ENCODE results near the gene MFSD6L.

DNA sequence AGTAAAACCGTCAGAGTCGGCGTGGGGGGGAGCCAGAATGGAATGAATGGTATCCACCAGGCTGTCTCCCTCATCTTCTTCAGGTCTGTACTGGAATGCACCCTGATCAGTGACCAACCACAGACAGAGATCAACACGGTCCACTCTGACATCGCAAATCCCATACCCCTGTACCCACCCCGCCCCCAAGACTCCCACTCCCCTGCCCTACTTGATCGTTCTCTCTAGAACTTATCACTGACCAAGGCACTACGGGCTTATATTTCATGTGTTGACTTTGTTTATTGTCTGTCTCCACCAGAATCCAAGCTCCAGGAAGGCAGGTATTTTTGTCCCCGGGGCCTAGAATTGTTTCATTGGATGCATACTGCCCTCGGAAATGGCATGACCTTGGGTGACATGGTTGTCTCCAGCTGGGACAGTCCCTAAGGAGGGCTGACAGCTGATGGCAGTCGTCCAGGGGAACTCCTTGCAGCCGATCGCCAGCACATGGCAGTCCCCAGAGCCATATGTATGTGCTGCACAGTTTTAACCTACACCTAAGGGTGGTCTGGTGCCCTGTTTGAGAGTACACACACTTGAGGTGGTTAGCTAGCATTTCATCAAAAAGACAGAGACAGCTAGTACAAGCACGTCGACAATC lies 526 bp upstream of the MFSD6L start:
- TF ChIP-seq, protein P1, sequence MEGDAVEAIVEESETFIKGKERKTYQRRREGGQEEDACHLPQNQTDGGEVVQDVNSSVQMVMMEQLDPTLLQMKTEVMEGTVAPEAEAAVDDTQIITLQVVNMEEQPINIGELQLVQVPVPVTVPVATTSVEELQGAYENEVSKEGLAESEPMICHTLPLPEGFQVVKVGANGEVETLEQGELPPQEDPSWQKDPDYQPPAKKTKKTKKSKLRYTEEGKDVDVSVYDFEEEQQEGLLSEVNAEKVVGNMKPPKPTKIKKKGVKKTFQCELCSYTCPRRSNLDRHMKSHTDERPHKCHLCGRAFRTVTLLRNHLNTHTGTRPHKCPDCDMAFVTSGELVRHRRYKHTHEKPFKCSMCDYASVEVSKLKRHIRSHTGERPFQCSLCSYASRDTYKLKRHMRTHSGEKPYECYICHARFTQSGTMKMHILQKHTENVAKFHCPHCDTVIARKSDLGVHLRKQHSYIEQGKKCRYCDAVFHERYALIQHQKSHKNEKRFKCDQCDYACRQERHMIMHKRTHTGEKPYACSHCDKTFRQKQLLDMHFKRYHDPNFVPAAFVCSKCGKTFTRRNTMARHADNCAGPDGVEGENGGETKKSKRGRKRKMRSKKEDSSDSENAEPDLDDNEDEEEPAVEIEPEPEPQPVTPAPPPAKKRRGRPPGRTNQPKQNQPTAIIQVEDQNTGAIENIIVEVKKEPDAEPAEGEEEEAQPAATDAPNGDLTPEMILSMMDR (conservative IDR thresholded peaks at IDR 0.05; ENCODE audit: low read length): no peak
- no peak for TF ChIP-seq EZH2phosphoT487 (IDR thresholded peaks at IDR 0.05; ENCODE audit: borderline replicate concordance)

Data from Loucy (cell line).